Common myeloid progenitor, CD34-positive (primary cell): Measurements from ENCODE around the gene TFDP3. TPM values are rescaled to one million over a fixed set of nuclear protein-coding genes. Genes with fewer than 3 reads are reported as not detected.

ENCODE experiments used
- CTCF ChIA-PET: fragments of 350-600 bp; sonication (Branson Sonifier 250); formaldehyde crosslinking; loops from one replicate; lab custom pipeline; 2021; ENCODE audit warnings: antibody characterized with exemption; lab: Charles Lee
- POLR2A ChIA-PET: fragments of 350-600 bp; sonication (Branson Sonifier 250); formaldehyde crosslinking; loops from one replicate; lab custom pipeline; 2021; ENCODE audit warnings: antibody characterized with exemption; lab: Charles Lee
- DNase-seq, 3 donors: peaks; one replicate each; pipeline versions ENCODE4 v3.0.0 to v3.0.0-alpha.2; 2013
- H3K27ac ChIP-seq, 2 experiments: 1 replicate in 1 of 2; 2 replicates in 1 of 2; pipeline ENCODE4 v1.7.0; 2013; ENCODE audit warnings: inconsistent platforms in 2 of 2, low read length in 2 of 2, mild to moderate bottlenecking in 2 of 2, low read depth in 1 of 2, moderate library complexity in 1 of 2; ENCODE audit not compliant: severe bottlenecking in 2 of 2, insufficient read depth in 1 of 2, poor library complexity in 1 of 2
- H3K27me3 ChIP-seq, 5 experiments: replicated peaks in 2 of 5; 1 replicate in 3 of 5; 2 replicates in 2 of 5; pipeline versions ENCODE4 v1.6.1 to v1.7.0; 2013; ENCODE audit warnings: low read length in 4 of 5, mild to moderate bottlenecking in 2 of 5, moderate library complexity in 2 of 5, inconsistent platforms in 1 of 5; ENCODE audit not compliant: insufficient read depth in 5 of 5, control insufficient read depth in 4 of 5
- H3K36me3 ChIP-seq, 4 experiments: 1 replicate in 2 of 4; 2 replicates in 2 of 4; pipeline versions ENCODE4 v1.6.1 to v1.7.0; 2013; ENCODE audit warnings: low read length in 3 of 4, control low read depth in 1 of 4, mild to moderate bottlenecking in 1 of 4; ENCODE audit not compliant: control insufficient read depth in 4 of 4, insufficient read depth in 4 of 4
- H3K4me1 ChIP-seq, 4 experiments: 1 replicate in 3 of 4; 2 replicates in 1 of 4; pipeline versions ENCODE4 v1.6.1 to v1.7.1; 2013; ENCODE audit warnings: low read length in 3 of 4, mild to moderate bottlenecking in 3 of 4, control low read depth in 1 of 4, inconsistent platforms in 1 of 4, moderate library complexity in 1 of 4; ENCODE audit not compliant: control insufficient read depth in 4 of 4, insufficient read depth in 4 of 4; ENCODE audit errors: control extremely low read depth in 1 of 4
- H3K4me3 ChIP-seq, 7 experiments: 1 replicate in 4 of 7; 2 replicates in 3 of 7; pipeline versions ENCODE4 v1.5.1 to v1.7.0; 2013; ENCODE audit warnings: mild to moderate bottlenecking in 7 of 7, low read length in 6 of 7, moderate library complexity in 6 of 7, inconsistent platforms in 2 of 7, low read depth in 2 of 7, control low read depth in 1 of 7; ENCODE audit not compliant: insufficient read depth in 4 of 7, control insufficient read depth in 1 of 7; ENCODE audit errors: extremely low read depth in 1 of 7
- H3K9me3 ChIP-seq, 5 experiments: 1 replicate in 4 of 5; 2 replicates in 1 of 5; pipeline versions ENCODE4 v1.6.1 to v1.7.1; 2013; ENCODE audit warnings: low read length in 4 of 5, mild to moderate bottlenecking in 2 of 5, inconsistent platforms in 1 of 5, low read depth in 1 of 5, moderate library complexity in 1 of 5; ENCODE audit not compliant: control insufficient read depth in 4 of 5, insufficient read depth in 2 of 5; ENCODE audit errors: control extremely low read depth in 1 of 5
- WGBS: methylation state at CpG from one replicate; pipeline ENCODE4 v1.1.5; 2013; ENCODE audit not compliant: insufficient coverage; 5-methylcytosine and 5-hydroxymethylcytosine counted together
- polyA plus RNA-seq: library from polyadenylated mRNA; unstranded; fragments of 120-200 nt; gene quantifications from one replicate; pipeline ENCODE4 v1.2.1, GENCODE V29; 2013

TFDP3 gene
- not detected for polyA plus RNA-seq

- Histone ChIP-seq H3K27ac (no peak within 1 kb of the TSS), H3K4me1 (peaks cover 0 to 1% (median 0%) of the 10 kb centered on the region in 4 experiments)
- CTCF ChIA-PET: no interaction called here
Observed at GRCh38 chrX:133218329-133218728, at the start of gene TFDP3. TFDP3 (minus strand) TSS chrX:133218354; CDS start chrX:133218259, 95 bp downstream.

GRCh38 chrX:133267621-133268020 is 49.5 kb upstream of the TFDP3 start:
- ChIA-PET CTCF (no interaction called here), POLR2A (no interaction called here)
- Histone ChIP-seq H3K9me3 (no peaks in the 10 kb centered on the region), H3K4me1 (peaks cover 0 to 5% (median under 1%) of the 10 kb centered on the region in 4 experiments), H3K36me3 (no peaks in the 10 kb centered on the region), H3K4me3 (no peak overlapping the region), H3K27me3 (no peaks in the 10 kb centered on the region), H3K27ac (no peak overlapping the region)
- no CpG with 5 or more reads among the region's 2 CpGs for WGBS
- no peak for DNase-seq

More at GRCh38 chrX:133218329-133218728, at the start of gene TFDP3:
- WGBS: 98% methylated on average over 38 of the region's 40 CpGs
- H3K4me3 ChIP-seq: no peak within 1 kb of the TSS
- no peak for DNase-seq
- no peaks in the 10 kb centered on the region for H3K9me3 ChIP-seq
- POLR2A ChIA-PET: no interaction called here
- H3K27me3 ChIP-seq: peaks cover 0 to under 1% (median 0%) of the 10 kb centered on the region in 5 experiments
- H3K36me3 ChIP-seq: no peaks in the 10 kb centered on the region

GRCh38 chrX:133265331-133265730 is 47.2 kb upstream of the TFDP3 start:
- Histone ChIP-seq H3K4me3 (peak overlapping the region in 1 of 7 experiments; percentile 52), H3K4me1 (peaks cover 0 to 5% (median under 1%) of the 10 kb centered on the region in 4 experiments), H3K27me3 (no peaks in the 10 kb centered on the region), H3K36me3 (no peaks in the 10 kb centered on the region), H3K9me3 (no peaks in the 10 kb centered on the region), H3K27ac (no peak overlapping the region)
- DNase-seq: peak in 2 of 3 donors; percentile 4 to 13
- ChIA-PET CTCF (no interaction called here), POLR2A (no interaction called here)
- 40% methylated on average over 13 of the region's 13 CpGs for WGBS

- CTCF ChIA-PET: no interaction called here
- Histone ChIP-seq H3K4me3 (no peak overlapping the region), H3K9me3 (no peaks in the 10 kb centered on the region), H3K36me3 (no peaks in the 10 kb centered on the region), H3K4me1 (no peaks in the 10 kb centered on the region), H3K27me3 (no peaks in the 10 kb centered on the region), H3K27ac (no peak overlapping the region)
- no peak for DNase-seq
- POLR2A ChIA-PET: no interaction called here
Observed at GRCh38 chrX:133258481-133258880, 40.3 kb upstream of the TFDP3 start.

GRCh38 chrX:133254666-133255065 is 36.5 kb upstream of the TFDP3 start:
- Histone ChIP-seq H3K36me3 (no peaks in the 10 kb centered on the region), H3K4me3 (no peak overlapping the region), H3K27ac (no peak overlapping the region), H3K9me3 (no peaks in the 10 kb centered on the region), H3K4me1 (no peaks in the 10 kb centered on the region), H3K27me3 (no peaks in the 10 kb centered on the region)
- DNase-seq: peak in 2 of 3 donors; percentile 30 to 47
- CTCF ChIA-PET: no interaction called here
- POLR2A ChIA-PET: no interaction called here
- 57% methylated on average over 1 of the region's 3 CpGs for WGBS

GRCh38 chrX:133251204-133251603 is 33.0 kb upstream of the TFDP3 start:
- peaks cover 2 to 10% (median 9%) of the 10 kb centered on the region in 5 experiments for H3K9me3 ChIP-seq
- DNase-seq: no peak
- peaks cover 0 to 2% (median 0%) of the 10 kb centered on the region in 5 experiments for H3K27me3 ChIP-seq
- H3K27ac ChIP-seq: no peak overlapping the region
- no peaks in the 10 kb centered on the region for H3K4me1 ChIP-seq
- H3K36me3 ChIP-seq: no peaks in the 10 kb centered on the region
- H3K4me3 ChIP-seq: no peak overlapping the region
- ChIA-PET POLR2A (no interaction called here), CTCF (no interaction called here)
- 88% methylated on average over 3 of the region's 5 CpGs for WGBS

GRCh38 chrX:133250184-133251100 is 32.3 kb upstream of the TFDP3 start:
- 67% methylated on average over 1 of the region's 5 CpGs for WGBS
- Histone ChIP-seq H3K36me3 (no peaks in the 10 kb centered on the region), H3K9me3 (peaks cover 2 to 14% (median 9%) of the 10 kb centered on the region in 5 experiments), H3K27me3 (peaks cover 0 to 2% (median 0%) of the 10 kb centered on the region in 5 experiments), H3K4me1 (no peaks in the 10 kb centered on the region), H3K27ac (no peak overlapping the region), H3K4me3 (no peak overlapping the region)
- ChIA-PET POLR2A (no interaction called here), CTCF (no interaction called here)
- DNase-seq: no peak
